GM21529 (cell line): Measurements from ENCODE around the gene TNRC6A.

Experiments used
- ATAC-seq: cut with Tn5 transposase; IDR thresholded peaks from one replicate; pipeline ENCODE4 v1.9.1; 2021; ENCODE audit not compliant: unreplicated experiment

Gene TNRC6A

DNA sequence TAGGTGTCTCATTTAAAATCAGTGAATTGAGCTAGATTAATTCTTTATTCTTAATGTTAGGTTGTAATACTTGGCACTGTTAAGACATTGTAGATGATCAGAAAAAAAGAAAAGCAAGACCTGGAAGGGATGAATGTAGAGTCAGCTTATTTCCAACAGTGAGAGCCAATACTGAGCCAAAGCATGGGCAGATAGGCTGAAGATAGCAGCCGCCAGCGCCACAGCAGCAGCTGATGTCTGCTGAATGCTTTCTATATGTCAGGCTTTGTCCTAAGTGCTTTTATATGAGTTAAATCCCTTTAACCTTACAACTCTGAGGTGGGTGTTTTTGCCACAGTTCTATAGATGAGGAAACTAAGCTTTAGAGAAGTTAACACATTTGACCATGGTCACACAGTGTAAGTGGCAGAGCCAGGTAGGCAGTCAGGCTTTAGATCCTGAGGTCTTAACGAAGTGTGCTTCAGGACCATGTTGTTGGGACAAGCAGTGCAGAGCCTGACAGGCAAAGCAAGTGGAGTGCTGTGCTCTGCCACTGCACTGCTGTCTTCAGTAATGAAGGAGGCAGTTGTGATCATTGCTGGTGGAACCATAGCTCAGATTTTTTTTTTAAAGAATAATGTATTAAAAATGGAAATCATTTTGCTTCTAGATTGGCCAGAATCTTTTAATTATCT lies 25.9 kb downstream of the TNRC6A start:
- no peak for ATAC-seq

DNA sequence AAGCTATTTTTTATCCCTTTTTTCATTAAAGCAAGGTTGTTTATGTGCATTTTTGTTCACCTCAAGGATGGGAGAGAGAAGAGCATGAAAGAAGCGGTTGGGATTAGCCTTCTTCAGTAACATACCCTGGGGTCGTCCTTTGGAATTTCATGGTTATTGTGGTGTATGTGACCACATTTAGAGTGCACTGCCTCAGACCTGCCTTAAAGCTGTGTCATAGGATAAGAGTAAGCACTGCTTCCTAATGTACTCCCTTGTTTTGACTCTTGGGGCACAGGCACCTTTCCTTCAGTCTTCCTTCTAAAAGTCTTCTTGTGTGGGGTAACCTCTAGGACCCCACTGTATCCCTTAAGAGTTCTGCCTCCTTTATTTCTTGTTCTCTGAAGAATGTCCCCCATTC lies 28.9 kb downstream of the TNRC6A start:
- ATAC-seq: no peak

DNA sequence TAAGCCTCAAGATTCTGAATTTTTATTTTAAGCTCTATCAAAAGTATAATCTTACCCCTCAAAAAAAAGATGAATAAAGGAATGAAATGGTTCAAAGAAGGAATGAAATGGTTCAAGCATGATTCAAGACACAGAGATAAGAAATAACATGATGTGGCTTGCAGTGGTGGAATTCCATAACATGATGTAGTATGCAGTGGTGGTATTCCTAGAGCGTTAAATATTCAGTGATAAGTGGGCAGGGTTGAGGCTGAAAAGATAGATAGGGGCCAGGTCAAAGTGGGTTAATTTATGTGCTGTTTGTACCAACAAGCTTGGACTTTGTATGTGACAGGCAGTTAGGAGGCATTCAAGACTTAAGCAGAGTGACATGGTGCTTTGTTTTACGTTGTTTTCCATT lies 29.6 kb downstream of the TNRC6A start:
- ATAC-seq: no peak

DNA sequence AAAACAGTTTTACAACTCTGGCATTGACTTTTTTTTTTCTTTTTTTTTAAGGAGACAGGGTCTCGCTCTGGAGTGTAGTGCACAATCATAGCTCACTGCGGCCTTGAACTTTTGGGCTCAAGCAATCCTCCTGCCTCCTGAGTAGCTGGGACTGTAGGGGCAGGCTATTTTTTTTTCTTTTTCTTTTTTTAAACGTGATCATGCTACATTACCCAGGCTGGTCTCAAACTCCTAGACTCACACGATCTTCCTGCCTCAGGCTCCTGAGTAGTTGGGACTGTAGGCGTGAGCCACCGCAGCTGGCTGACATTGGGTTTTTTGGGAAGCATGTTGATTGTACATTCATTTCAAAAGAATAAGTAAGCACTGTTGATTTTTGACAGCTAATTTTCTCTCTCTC lies 32.1 kb downstream of the TNRC6A start:
- ATAC-seq: no peak

DNA sequence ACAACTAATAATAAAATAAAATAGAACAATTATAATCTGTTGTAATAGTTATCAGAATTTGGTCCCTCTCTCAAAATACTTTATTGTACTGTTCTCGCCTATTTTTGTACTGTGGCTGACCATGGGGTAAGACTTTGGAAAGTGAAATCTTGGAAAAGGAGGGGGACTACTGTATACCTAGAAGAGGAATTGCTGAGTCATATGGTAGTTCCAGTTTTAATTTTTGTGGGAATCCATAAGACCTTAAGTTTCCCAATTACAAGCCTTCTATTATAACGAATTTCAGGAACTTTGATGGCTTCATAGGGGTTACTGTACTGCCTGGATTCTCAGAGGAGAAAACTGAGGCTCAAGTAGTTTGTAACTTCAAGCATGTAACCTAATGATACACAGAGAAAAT lies 35.5 kb downstream of the TNRC6A start:
- no peak for ATAC-seq

DNA sequence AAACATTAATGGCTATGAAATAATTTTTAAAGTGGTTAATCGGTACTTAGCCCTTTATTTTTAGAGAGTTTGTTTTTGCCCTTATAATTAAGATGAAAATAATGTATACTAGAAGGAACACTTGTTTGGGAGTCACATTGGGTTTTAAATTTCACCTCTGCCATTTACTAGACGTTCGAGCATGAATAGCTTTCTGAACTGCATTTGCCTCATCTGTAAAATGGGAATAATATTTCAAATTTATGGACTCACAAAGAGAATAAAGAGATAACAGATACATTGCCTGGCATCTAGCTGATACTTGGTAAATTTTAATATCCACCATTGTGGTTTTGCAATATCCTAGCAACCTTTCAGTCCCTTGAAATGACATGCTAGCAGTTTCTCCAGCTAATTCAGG lies 36.6 kb downstream of the TNRC6A start:
- ATAC-seq: no peak

DNA sequence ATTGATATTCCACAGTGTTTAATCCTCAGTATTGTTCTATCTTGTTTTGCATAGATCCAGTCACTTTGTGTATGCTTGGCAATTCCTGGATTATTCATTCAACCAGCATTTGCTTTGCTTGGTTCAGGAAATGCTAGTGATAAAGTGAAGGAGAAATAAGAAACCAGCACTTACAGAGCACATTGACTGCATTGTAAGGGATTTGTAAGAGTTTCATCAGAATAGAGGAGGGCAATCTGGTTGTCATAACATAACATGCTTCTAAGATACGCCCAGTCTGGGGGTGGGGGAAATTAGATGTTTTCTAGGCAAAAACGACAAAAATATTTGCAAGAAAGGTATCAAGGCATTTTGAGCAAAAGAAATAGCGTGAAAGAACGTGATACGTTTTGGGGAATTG lies 40.4 kb downstream of the TNRC6A start:
- no peak for ATAC-seq

DNA sequence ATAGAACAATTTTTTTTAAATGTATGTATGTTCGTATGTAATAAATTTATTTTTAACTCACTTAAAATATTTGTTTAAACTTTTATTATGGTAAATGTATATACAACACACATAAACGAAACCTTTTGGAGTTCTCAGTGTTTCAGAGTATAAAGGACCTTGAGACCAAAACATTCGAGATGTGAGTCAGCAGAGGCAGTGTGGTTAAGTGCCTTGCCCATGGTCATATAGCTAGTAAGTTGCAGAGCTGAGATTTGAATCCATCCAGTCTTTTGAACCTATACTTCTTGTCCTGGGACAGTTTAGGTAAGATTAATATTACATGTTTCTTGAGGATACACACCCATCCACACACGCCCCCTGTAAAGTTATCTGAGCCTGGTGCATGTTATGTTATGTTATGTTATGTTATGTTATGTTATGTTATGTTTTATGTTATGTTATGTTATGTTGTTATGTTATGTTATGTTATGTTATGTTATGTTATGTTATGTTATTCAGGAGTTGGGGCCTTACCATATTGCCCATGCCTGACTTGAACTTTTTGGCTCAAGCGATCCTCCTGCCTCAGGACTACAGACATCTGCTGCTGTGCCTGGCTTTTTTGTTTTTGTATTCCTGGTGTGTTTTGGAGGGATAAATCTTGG lies 41.8 kb downstream of the TNRC6A start:
- no peak for ATAC-seq

DNA sequence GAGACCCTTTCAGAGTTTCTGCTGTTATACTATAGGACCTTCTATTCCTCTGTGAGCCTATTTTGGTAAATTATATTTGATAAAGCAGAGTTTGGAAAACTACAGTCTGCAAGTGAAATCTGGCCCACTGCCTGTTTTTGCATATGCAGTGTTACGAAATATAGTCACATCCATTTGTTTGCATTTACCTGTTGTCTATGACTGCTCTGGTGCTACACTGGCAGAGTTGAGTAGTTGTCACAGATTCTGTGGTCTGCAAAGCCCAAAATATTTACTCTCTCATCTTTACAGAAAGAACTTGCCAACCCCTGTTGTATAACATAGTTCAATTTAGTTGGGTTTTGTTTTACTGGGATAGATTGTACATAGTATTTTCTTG lies 42.3 kb downstream of the TNRC6A start:
- ATAC-seq: no peak

DNA sequence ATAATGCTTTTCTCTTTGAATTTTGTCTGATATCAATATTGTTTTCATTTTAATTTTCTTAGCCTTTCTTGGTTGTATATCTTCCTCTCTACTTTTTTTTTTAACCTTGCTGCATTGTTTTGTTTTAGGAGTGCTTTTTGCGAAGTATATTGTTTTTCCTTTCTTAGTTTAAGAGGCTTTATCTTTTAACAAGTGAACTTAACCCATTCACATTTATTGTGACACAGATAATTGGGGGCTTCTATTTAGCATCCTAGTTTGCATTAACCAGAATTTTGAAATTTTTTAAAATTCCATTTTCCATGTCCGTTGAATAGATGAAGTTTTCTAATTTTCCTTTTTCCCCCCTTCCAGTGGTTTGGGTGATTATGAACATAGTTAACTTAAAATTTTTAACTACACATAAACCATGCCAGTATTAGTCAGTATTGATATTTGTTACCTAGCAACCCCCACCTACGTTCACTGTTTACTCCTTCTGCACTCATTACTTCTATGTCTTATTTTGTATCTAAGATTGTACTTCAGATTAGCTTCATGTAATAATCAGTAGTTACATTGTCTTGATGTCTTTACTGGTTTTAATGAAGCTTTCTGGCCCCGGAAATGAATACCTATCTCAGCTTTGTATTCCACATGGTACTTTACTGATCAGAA lies 44.4 kb downstream of the TNRC6A start:
- no peak for ATAC-seq

DNA sequence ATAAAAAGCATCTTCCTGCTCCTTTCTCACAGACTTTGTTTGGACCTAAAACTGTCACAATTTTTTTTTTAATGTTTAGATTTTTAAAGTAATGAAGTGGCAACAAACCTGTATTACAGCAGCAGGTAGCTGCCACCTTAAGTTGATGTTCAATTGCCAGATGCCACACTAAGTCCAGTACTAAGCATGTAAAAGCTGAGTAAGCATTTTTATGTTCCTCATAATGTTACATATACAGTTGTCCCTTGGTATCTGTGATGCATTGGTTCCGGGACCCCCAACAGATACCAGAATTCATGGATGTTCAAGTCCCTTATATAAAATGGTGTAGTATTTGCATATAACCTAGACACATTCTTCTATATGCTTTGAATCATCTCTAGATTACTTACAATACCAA lies 45.1 kb downstream of the TNRC6A start:
- no peak for ATAC-seq

DNA sequence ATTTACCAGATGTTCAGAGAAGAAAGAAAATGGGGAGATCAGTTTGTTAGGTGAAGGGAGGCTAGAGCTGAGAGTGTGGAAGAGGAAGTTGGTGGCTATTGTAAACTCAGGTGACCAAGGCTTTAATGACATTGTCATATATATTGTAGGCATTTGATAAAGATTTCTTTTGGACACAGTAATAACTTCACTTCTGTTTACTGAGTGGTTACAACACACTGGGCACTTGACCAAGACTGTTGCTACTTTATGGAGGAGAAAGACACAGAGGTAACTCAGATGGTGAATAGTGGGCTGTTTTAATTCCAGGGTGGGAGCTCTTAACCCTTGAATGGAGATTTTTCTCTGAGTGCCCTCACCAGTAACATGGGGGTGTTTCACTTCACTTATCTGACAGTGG lies 46.0 kb downstream of the TNRC6A start:
- no peak for ATAC-seq

DNA sequence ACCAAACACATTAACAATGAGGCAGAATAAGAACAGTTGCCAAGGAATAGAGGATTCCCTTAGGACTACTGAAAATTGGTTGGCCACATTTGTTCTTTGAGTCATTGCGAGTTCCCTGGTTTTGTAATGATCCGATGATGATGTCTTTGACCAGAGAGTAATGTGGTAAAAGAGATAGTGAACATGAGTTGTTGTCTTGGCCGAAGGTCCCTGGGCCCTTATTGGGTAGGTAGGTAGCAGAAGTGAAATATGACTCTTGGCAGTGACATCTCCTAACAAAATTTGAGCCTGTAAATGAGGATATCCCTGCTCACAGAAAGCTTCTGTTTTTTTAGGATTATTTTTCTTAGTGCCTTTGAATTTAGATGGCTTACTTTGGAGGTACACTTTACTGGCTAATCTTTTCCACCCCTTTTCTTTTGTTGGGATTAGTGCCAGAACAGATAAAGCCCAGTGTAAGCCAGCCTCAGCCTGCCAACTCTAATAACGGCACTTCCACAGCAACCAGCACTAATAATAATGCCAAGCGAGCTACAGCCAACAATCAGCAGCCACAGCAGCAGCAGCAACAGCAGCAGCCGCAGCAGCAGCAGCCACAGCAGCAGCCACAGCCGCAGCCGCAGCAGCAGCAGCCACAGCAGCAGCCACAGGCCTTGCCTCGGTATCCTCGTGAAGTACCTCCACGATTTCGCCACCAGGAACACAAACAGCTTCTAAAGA lies 47.2 kb downstream of the TNRC6A start:
- no peak for ATAC-seq

DNA sequence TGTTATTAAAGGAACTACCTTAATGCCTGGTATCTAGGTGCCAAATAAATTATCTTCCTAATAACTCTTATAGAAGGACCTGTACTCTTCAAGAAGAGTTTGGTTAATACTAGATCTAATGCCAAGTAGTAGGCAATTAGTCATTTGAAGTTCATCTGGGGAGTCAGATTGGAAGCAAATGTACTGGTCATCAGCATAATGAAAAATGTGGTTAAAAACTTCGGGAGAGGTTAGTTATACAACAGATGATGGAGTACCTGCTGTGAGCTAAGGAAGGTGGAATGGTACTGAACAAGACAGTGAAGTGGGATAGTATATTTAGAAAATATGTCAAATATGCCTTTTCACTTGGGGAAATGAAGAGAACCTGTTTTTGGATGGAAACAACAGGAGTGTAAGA lies 49.2 kb downstream of the TNRC6A start:
- no peak for ATAC-seq

DNA sequence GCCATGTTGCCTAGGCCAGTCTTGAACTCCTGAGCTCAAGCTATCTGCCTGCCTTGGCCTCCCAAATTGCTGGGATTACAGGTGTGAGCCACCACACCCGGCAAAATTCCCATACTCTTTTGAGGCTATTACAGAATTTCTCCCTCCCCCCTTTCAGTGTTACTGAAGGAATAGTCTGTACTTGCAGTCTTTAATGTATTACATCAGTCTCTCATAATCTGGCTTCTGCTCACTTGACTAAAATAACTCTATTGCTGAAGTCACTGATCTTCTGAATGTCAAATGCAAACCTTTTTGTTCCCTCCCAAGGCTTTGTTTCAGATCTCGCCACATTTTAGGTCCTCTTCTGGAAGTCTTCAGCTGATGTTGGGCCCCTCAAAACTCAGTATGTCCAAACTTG lies 51.8 kb downstream of the TNRC6A start:
- no peak for ATAC-seq

DNA sequence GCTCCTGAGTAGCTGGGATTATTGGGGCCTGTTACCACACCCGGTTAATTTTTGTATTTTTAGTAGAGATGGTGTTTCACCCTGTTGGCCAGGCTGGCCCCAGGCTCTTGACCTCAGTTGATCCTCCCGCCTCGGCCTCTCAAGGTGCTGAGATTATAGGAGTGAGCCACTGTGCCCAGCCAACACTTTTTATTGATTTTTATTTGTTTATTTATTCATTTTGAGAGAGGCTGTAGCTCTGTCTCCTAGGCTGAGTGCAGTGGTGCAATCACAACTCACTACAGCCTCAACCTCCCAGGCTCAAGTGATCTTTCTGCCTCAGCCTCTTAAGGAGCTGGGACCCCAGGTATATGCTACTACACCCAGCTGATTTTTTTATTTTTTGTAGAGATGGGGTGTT lies 54.7 kb downstream of the TNRC6A start:
- ATAC-seq: no peak

DNA sequence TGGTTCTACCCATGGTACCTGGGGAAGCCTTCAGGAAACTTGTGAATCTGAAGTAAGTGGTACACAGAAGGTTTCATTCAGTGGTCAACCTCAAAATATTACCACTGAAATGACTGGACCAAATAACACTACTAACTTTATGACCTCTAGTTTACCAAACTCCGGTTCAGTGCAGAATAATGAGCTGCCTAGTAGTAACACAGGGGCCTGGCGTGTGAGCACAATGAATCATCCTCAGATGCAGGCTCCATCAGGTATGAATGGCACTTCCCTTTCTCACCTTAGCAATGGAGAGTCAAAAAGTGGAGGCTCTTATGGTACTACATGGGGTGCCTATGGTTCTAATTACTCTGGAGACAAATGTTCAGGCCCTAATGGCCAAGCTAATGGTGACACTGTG lies 60.4 kb downstream of the TNRC6A start:
- ATAC-seq: no peak

DNA sequence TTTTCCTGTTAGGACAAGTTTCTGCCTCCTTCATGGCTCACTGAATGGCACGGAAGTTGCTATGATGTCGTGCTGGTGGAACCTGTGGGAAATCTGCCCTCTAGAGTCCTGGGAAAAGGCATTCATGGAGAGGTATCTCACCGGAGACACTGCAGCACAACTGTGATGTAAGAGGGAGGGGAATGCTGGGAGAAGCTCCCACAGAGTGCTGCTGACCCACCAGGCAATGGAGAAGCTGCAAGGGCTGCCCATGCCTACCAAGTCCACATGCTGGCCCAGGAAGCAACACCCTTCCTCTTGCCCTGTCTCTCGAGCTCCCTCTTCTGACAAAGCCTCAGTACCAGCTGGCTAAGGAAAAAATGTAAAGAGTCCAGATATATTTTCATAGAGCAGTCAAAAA lies 71.1 kb downstream of the TNRC6A start:
- no peak for ATAC-seq

DNA sequence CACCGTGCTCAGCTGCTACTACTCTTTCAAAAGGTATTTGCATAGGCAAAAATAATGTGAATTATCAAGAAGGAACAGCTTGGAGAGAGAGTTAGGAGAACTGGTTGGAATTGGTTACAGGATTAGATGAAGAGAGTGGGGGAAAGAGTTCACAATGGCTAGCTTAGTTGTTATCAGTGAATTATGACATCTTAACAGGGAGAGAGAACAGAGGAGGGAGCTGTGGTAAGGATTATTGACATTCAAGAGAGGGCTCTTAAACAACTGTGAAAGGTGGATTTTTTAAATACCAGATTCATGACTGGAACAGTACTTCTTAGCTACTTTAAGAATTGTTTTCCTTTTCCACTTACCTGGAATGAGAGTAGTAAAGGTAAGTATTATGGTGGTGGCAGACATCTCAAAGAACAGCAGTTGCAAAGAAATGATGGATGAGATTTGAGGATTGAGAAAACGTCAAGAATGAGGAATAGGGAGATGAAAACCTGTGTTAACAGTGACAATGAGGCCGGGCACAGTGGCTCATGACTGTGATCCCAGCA lies 72.4 kb downstream of the TNRC6A start:
- ATAC-seq: no peak

DNA sequence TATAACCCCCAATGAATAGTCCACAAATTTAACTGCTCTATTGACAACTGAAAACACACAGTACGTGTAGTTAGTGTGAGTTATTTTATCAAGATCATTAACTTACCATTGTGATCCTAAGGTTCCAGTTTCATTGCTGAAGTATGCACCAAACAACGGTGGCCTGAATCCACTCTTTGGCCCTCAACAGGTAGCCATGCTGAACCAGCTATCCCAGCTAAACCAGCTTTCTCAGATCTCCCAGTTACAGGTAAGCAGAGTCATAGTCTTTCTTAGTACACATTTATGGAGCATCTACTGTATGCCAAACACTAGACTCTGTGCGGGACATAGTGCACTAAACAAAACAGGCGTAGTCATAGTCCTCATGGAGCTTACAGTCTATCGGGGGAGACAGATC lies 76.0 kb downstream of the TNRC6A start:
- no peak for ATAC-seq

DNA sequence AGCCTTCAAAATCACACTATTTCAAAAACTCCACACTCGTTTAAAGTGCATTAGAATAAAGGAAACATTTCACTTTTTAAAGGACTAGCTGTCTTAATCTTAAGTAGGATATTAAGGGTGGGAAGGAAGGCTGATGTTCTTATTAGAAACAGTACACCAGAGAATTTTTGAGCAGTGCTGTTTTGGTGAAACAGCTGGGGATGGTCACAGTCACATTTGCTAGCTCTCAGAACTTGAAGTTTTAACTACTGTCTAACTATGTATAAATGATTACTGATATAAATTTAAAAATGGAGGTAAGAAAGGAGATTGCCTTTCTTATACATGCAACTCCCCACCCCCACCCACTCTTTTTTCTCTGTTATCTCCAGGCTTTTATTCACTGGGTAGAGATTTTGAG lies 77.8 kb downstream of the TNRC6A start:
- ATAC-seq: no peak
